ENCODE results near the gene ANKRD18A.
"Not testable (repeated sequence)": the region's sequence is repeated elsewhere in the genome, so short reads cannot be mapped to it uniquely, and the experiment has no call there.

The ANKRD18A gene

GRCh38 chr9:38638881-38639576, 18.6 kb upstream of the ANKRD18A start:
- in situ Hi-C loops (cut with MboI; ENCODE audit: low pct_unique_long_range_greater_than_20kb, low sequenced_read_pairs) = no loop called here
- DNase-seq = no peak

GRCh38 chr9:38634315-38634714, 13.9 kb upstream of the ANKRD18A start:
- in situ Hi-C loops (cut with MboI; ENCODE audit: low pct_unique_long_range_greater_than_20kb, low sequenced_read_pairs) = no loop called here
- DNase-seq = no peak

- DNase-seq = no peak
- in situ Hi-C loops (cut with MboI; ENCODE audit: low pct_unique_long_range_greater_than_20kb, low sequenced_read_pairs) = no loop called here
These were observed 9.1 kb upstream of the ANKRD18A start for GRCh38 chr9:38629511-38629910.

- DNase-seq = no peak
- in situ Hi-C loops (cut with MboI; ENCODE audit: low pct_unique_long_range_greater_than_20kb, low sequenced_read_pairs) = no loop called here
These were observed 5.6 kb upstream of the ANKRD18A start for GRCh38 chr9:38626006-38626405.

GRCh38 chr9:38622951-38623350, 2.6 kb upstream of the ANKRD18A start:
- in situ Hi-C loops (cut with MboI; ENCODE audit: low pct_unique_long_range_greater_than_20kb, low sequenced_read_pairs) = no loop called here
- no peak for DNase-seq

GRCh38 chr9:38622288-38622674, 1.9 kb upstream of the ANKRD18A start:
- no peak for DNase-seq
- in situ Hi-C loops (cut with MboI; ENCODE audit: low pct_unique_long_range_greater_than_20kb, low sequenced_read_pairs) = no loop called here

- in situ Hi-C loops (cut with MboI; ENCODE audit: low pct_unique_long_range_greater_than_20kb, low sequenced_read_pairs) = no loop called here
These were observed 1.3 kb upstream of the ANKRD18A start for GRCh38 chr9:38621434-38622287.

GRCh38 chr9:38619556-38620447, 594 bp downstream of the ANKRD18A start:
- DNase-seq = peak; percentile 16
- in situ Hi-C loops (cut with MboI; ENCODE audit: low pct_unique_long_range_greater_than_20kb, low sequenced_read_pairs) = no loop called here

More at GRCh38 chr9:38621434-38622287, 1.3 kb upstream of the ANKRD18A start:
- DNase-seq = no peak

- in situ Hi-C loops (cut with MboI; ENCODE audit: low pct_unique_long_range_greater_than_20kb, low sequenced_read_pairs); DNase-seq: not testable (repeated sequence)
These were observed 22.2 kb downstream of the ANKRD18A start for GRCh38 chr9:38598029-38598745.

GRCh38 chr9:38595117-38595516, 25.3 kb downstream of the ANKRD18A start:
- DNase-seq; in situ Hi-C loops (cut with MboI; ENCODE audit: low pct_unique_long_range_greater_than_20kb, low sequenced_read_pairs): not testable (repeated sequence)

- not testable (repeated sequence) for DNase-seq
These were observed 28.9 kb downstream of the ANKRD18A start for GRCh38 chr9:38591346-38592063.

GRCh38 chr9:38583765-38584164, 36.6 kb downstream of the ANKRD18A start:
- DNase-seq = peak; percentile 27
- in situ Hi-C loops (cut with MboI; ENCODE audit: low pct_unique_long_range_greater_than_20kb, low sequenced_read_pairs) = not testable (repeated sequence)

More at GRCh38 chr9:38591346-38592063, 28.9 kb downstream of the ANKRD18A start:
- in situ Hi-C loops (cut with MboI; ENCODE audit: low pct_unique_long_range_greater_than_20kb, low sequenced_read_pairs) = not testable (repeated sequence)

GRCh38 chr9:38580112-38580511, 40.3 kb downstream of the ANKRD18A start:
- DNase-seq; in situ Hi-C loops (cut with MboI; ENCODE audit: low pct_unique_long_range_greater_than_20kb, low sequenced_read_pairs): not testable (repeated sequence)

GRCh38 chr9:38576181-38576580, 44.2 kb downstream of the ANKRD18A start:
- DNase-seq; in situ Hi-C loops (cut with MboI; ENCODE audit: low pct_unique_long_range_greater_than_20kb, low sequenced_read_pairs): not testable (repeated sequence)

GRCh38 chr9:38566048-38566447, 54.3 kb downstream of the ANKRD18A start:
- DNase-seq; in situ Hi-C loops (cut with MboI; ENCODE audit: low pct_unique_long_range_greater_than_20kb, low sequenced_read_pairs): not testable (repeated sequence)

- DNase-seq; in situ Hi-C loops (cut with MboI; ENCODE audit: low pct_unique_long_range_greater_than_20kb, low sequenced_read_pairs): not testable (repeated sequence)
These were observed 55.2 kb downstream of the ANKRD18A start for GRCh38 chr9:38565178-38565577.

GRCh38 chr9:38563911-38564310, 56.5 kb downstream of the ANKRD18A start:
- in situ Hi-C loops (cut with MboI; ENCODE audit: low pct_unique_long_range_greater_than_20kb, low sequenced_read_pairs); DNase-seq: not testable (repeated sequence)

GRCh38 chr9:38561134-38561533, 59.3 kb downstream of the ANKRD18A start:
- in situ Hi-C loops (cut with MboI; ENCODE audit: low pct_unique_long_range_greater_than_20kb, low sequenced_read_pairs) = not testable (repeated sequence)
- peak; percentile 9 for DNase-seq

Data from KBM-7 (cell line).